Neural progenitor cell (in vitro differentiated cells): ENCODE results near the gene GALNTL6. TPM values are rescaled to one million over a fixed set of nuclear protein-coding genes. Genes with fewer than 3 reads are reported as not detected.
"Not testable (repeated sequence)": the region's sequence is repeated elsewhere in the genome, so short reads cannot be mapped to it uniquely, and the experiment has no call there.

Experiments used
- DNase-seq: peaks from one replicate; pipeline ENCODE4 v3.0.0-alpha.2; 2016; ENCODE audit warnings: low spot score
- H2AFZ ChIP-seq: fragments of 200-600 bp; sonication (generic); replicated peaks from 2 replicates; pipeline ENCODE4 v1.6.1; 2016; ENCODE audit warnings: antibody characterized with exemption
- H3F3A ChIP-seq: fragments of 200-600 bp; sonication (generic); 2 replicates; pipeline ENCODE4 v1.6.1; 2016; ENCODE audit warnings: antibody characterized with exemption, low read depth
- H3K27ac ChIP-seq: fragments of 200-600 bp; sonication (generic); 2 replicates; pipeline ENCODE4 v1.5.1; 2016; ENCODE audit warnings: mild to moderate bottlenecking
- H3K27me3 ChIP-seq: fragments of 200-600 bp; sonication (generic); 2 replicates; pipeline ENCODE4 v1.6.1; 2016; ENCODE audit warnings: mild to moderate bottlenecking, moderate library complexity
- H3K36me3 ChIP-seq: fragments of 200-600 bp; sonication (generic); 2 replicates; pipeline ENCODE4 v1.5.1; 2016
- H3K4me1 ChIP-seq: fragments of 200-600 bp; sonication (generic); 2 replicates; pipeline ENCODE4 v1.6.1; 2016; ENCODE audit warnings: mixed run types
- H3K4me2 ChIP-seq: fragments of 200-600 bp; sonication (generic); 2 replicates; pipeline ENCODE4 v1.6.1; 2016
- H3K4me3 ChIP-seq: fragments of 200-600 bp; sonication (generic); 2 replicates; pipeline ENCODE4 v1.5.1; 2016
- H3K79me2 ChIP-seq: fragments of 200-600 bp; sonication (generic); 2 replicates; pipeline ENCODE4 v1.6.1; 2016; ENCODE audit warnings: low read depth
- H3K9ac ChIP-seq: fragments of 200-600 bp; sonication (generic); 2 replicates; pipeline ENCODE4 v1.6.1; 2016
- H3K9me3 ChIP-seq: fragments of 200-600 bp; sonication (generic); 2 replicates; pipeline ENCODE4 v1.5.1; 2016; ENCODE audit warnings: low read depth
- H4K20me1 ChIP-seq: fragments of 200-600 bp; sonication (generic); 2 replicates; pipeline ENCODE4 v1.6.1; 2016; ENCODE audit warnings: low read depth
- H3K27ac Mint-ChIP-seq: 3 replicates; pipeline ENCODE4 v1.8.0; 2021; ENCODE audit warnings: mixed read lengths
- H3K27me3 Mint-ChIP-seq: 2 replicates; pipeline ENCODE4 v1.8.0; 2022; ENCODE audit warnings: low read depth, mild to moderate bottlenecking, inconsistent platforms, moderate library complexity, mixed read lengths; ENCODE audit not compliant: insufficient read depth
- H3K36me3 Mint-ChIP-seq: 3 replicates; pipeline ENCODE4 v1.8.0; 2021; ENCODE audit warnings: mixed read lengths
- H3K4me1 Mint-ChIP-seq: 3 replicates; pipeline ENCODE4 v1.8.0; 2021; ENCODE audit warnings: mixed read lengths
- H3K4me3 Mint-ChIP-seq: 3 replicates; pipeline ENCODE4 v1.8.0; 2021; ENCODE audit warnings: mild to moderate bottlenecking, moderate library complexity, mixed read lengths
- H3K9me3 Mint-ChIP-seq: 3 replicates; pipeline ENCODE4 v1.8.0; 2020; ENCODE audit warnings: mixed read lengths
- EZH2 ChIP-seq: fragments of 200-600 bp; sonication (generic); IDR thresholded peaks from 2 replicates; pipeline ENCODE4 v1.6.1; 2017; ENCODE audit warnings: antibody characterized with exemption, mild to moderate bottlenecking, moderate library complexity
- EZH2phosphoT487 ChIP-seq: fragments of 200-600 bp; sonication (generic); IDR thresholded peaks from 2 replicates; pipeline ENCODE4 v1.6.1; 2017; ENCODE audit warnings: antibody characterized with exemption
- total RNA-seq: library from RNA; depleted of rRNA; stranded (reverse); fragments of >200 nt; gene quantifications from 2 replicates; pipeline ENCODE4 v1.2.3, GENCODE V29; 2015; ENCODE audit warnings: low replicate concordance
- TF ChIP-seq, protein P1 (sequence below): fragments of 200-600 bp; sonication (generic); IDR thresholded peaks from 2 replicates; pipeline ENCODE4 v1.5.1; 2017; ENCODE audit warnings: antibody characterized with exemption, mild to moderate bottlenecking

GALNTL6 gene
- total RNA-seq, 1 donor from 2014 or later = 0.15 TPM

DNA sequence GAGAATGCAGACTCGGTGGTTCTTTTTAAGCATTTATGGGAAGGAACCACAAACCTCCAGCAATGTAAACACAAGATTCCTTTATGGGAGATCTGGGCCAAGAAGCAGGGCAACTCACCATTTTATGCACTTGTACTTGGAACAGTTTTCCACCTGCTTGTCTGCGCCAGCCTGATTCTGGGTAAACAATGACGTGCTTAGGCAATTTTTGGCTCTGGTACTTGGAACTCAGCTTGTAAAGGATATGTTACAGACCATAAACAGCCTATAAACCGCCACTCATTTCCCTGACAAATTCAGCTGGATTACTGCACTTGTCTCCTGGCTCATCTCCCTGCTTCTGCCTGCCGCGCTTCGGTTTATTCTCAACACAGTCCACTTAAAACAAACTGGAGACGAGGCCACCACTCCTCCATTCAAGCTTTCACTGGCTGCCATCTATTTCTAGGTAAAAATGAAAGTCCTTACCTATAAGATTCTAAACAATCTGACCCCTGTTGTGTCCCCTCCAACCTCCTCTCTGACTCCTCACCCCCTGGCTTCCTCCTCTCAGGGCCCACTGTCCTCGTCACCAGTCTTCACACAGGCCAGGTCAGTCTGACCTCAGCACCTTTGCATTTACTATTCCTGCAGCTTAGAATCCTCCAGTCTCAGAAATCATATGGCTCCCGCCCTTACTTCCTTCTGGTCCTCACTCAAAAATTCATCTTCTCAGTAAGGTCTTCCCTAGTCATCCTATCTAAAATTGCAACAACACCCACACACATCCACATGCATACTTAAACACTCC lies 1149.6 kb downstream of the GALNTL6 start:
- TF ChIP-seq, protein P1, sequence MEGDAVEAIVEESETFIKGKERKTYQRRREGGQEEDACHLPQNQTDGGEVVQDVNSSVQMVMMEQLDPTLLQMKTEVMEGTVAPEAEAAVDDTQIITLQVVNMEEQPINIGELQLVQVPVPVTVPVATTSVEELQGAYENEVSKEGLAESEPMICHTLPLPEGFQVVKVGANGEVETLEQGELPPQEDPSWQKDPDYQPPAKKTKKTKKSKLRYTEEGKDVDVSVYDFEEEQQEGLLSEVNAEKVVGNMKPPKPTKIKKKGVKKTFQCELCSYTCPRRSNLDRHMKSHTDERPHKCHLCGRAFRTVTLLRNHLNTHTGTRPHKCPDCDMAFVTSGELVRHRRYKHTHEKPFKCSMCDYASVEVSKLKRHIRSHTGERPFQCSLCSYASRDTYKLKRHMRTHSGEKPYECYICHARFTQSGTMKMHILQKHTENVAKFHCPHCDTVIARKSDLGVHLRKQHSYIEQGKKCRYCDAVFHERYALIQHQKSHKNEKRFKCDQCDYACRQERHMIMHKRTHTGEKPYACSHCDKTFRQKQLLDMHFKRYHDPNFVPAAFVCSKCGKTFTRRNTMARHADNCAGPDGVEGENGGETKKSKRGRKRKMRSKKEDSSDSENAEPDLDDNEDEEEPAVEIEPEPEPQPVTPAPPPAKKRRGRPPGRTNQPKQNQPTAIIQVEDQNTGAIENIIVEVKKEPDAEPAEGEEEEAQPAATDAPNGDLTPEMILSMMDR = no peak
- TF ChIP-seq EZH2phosphoT487 = no peak
- H3K27me3 Mint-ChIP-seq = peaks cover 5% of the 10 kb centered on the region
- H3K79me2 ChIP-seq = no peaks in the 10 kb centered on the region
- no peaks in the 10 kb centered on the region for H3F3A ChIP-seq
- H3K9ac ChIP-seq = no peak overlapping the region
- H3K9me3 ChIP-seq = no peaks in the 10 kb centered on the region
- no peaks in the 10 kb centered on the region for H3K9me3 Mint-ChIP-seq
- H3K36me3 Mint-ChIP-seq = no peaks in the 10 kb centered on the region
- H3K4me1 Mint-ChIP-seq = no peaks in the 10 kb centered on the region
- no peaks in the 10 kb centered on the region for H3K4me1 ChIP-seq
- no peak overlapping the region for H3K4me3 ChIP-seq
- no peaks in the 10 kb centered on the region for H4K20me1 ChIP-seq
- H3K27me3 ChIP-seq = no peaks in the 10 kb centered on the region
- H3K4me2 ChIP-seq = no peak overlapping the region
- no peak overlapping the region for H3K4me3 Mint-ChIP-seq
- no peak for DNase-seq
- no peaks in the 10 kb centered on the region for H3K36me3 ChIP-seq
- H3K27ac ChIP-seq = no peak overlapping the region
- no peak overlapping the region for H3K27ac Mint-ChIP-seq
- no peak overlapping the region for H2AFZ ChIP-seq

DNA sequence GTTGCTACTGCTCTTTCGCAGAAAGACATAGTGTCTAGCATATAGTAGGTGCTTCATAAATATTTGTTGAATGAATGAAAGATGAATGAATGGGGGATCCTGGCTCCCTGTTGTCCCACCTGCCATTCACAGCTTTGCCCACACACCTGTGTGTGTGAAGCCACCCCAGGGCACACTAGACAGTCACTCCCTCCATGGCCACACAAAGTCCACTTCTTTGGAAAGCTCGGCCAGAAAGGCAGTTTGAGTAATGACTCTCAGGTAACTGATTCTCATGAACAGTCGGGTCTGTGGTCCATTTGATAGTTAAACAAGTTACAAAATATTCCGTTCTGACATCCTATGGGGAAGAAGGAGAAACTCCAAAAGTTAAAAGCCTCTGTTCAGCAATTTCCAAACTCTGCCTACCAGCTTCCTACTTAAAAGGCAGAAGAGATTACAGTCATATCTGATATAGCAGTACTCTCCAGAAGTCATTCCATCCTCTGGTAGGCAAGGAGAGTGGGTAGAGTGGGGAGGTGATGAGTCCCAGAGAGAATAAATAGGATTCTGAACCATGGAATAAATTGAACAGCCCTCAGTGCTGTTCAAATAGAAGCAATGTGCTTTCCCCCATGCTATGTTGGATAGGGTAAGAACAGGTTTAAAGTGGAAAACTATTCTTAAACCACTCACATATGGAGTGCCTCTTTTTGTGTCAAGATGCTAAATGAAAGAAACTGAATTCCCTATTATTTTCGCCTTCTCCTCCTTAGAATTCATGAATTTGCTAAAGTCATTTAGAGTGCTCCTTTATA lies 1150.5 kb downstream of the GALNTL6 start:
- no peaks in the 10 kb centered on the region for H3F3A ChIP-seq
- DNase-seq = no peak
- H3K36me3 ChIP-seq = no peaks in the 10 kb centered on the region
- no peak overlapping the region for H3K4me2 ChIP-seq
- Mint-ChIP-seq H3K27ac (no peak overlapping the region), H3K36me3 (peaks cover 2% of the 10 kb centered on the region), H3K27me3 (peaks cover 5% of the 10 kb centered on the region), H3K9me3 (peaks cover 2% of the 10 kb centered on the region), H3K4me1 (no peaks in the 10 kb centered on the region), H3K4me3 (no peak overlapping the region)
- no peaks in the 10 kb centered on the region for H3K9me3 ChIP-seq
- H4K20me1 ChIP-seq = no peaks in the 10 kb centered on the region
- no peaks in the 10 kb centered on the region for H3K4me1 ChIP-seq
- H3K27ac ChIP-seq = no peak overlapping the region
- no peak overlapping the region for H3K9ac ChIP-seq
- H3K79me2 ChIP-seq = no peaks in the 10 kb centered on the region
- no peak overlapping the region for H3K4me3 ChIP-seq
- H2AFZ ChIP-seq = no peak overlapping the region
- no peak for TF ChIP-seq EZH2
- TF ChIP-seq EZH2phosphoT487 = no peak
- TF ChIP-seq, protein P1 = no peak
- no peaks in the 10 kb centered on the region for H3K27me3 ChIP-seq

DNA sequence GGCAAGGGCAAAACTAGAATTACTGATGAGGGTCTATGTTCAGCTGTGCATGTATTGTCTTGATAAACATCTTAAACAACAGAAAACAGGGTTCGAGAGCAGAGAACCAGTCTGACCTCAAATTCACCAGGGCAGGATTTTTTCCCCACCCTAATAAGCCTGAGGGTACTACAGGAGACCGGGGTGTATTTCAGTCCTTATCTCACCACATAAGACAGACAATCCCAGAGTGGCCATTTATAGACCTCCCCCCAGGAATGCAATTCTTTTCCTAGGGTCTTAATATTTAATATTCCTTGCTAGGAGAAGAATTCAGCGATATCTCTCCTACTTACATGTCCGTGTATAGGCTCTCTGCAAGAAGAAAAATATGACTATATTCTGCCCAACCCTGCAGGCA lies 1157.0 kb downstream of the GALNTL6 start:
- not testable (repeated sequence) for H3K4me3 Mint-ChIP-seq, H3K9me3 ChIP-seq, H3K4me1 Mint-ChIP-seq, H3K27ac Mint-ChIP-seq, H3F3A ChIP-seq, DNase-seq, H3K36me3 Mint-ChIP-seq, H3K36me3 ChIP-seq, H3K4me3 ChIP-seq, H3K27ac ChIP-seq, H3K9ac ChIP-seq, H3K4me2 ChIP-seq, H2AFZ ChIP-seq, H3K79me2 ChIP-seq, H3K27me3 ChIP-seq, H3K27me3 Mint-ChIP-seq, H3K4me1 ChIP-seq, H4K20me1 ChIP-seq
- H3K9me3 Mint-ChIP-seq = peaks cover 18% of the 10 kb centered on the region

DNA sequence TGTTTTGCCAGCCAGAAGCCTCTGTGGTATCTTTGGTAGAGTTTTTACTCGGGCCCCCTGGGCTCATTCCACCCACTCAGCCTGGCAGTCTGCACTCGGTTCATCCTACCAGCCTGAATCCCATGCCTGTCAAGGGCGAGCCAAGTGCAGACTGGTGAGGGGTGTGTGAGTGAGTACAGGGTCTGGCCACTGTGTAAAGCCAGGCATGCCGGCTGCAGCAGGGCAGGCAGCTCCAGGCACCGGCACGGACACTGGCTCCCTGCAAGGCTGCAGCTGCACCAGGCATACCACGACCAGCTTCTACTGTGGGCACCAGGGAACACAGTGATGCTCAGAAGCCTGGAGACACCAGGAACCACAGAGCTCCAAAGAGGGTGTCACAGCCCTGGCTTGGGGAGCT lies 1161.4 kb downstream of the GALNTL6 start:
- H3K4me3 ChIP-seq = no peak overlapping the region
- H3K27ac ChIP-seq = no peak overlapping the region
- no peaks in the 10 kb centered on the region for H3K79me2 ChIP-seq
- no peaks in the 10 kb centered on the region for H3K9me3 ChIP-seq
- H4K20me1 ChIP-seq = no peaks in the 10 kb centered on the region
- TF ChIP-seq, protein P1 = no peak
- TF ChIP-seq EZH2 (no peak), EZH2phosphoT487 (no peak)
- no peaks in the 10 kb centered on the region for H3K27me3 ChIP-seq
- Mint-ChIP-seq H3K27ac (no peak overlapping the region), H3K27me3 (peaks cover 3% of the 10 kb centered on the region), H3K4me1 (no peaks in the 10 kb centered on the region), H3K9me3 (peaks cover 10% of the 10 kb centered on the region), H3K4me3 (no peak overlapping the region), H3K36me3 (peaks cover 3% of the 10 kb centered on the region)
- H2AFZ ChIP-seq = no peak overlapping the region
- H3K36me3 ChIP-seq = no peaks in the 10 kb centered on the region
- DNase-seq = no peak
- no peaks in the 10 kb centered on the region for H3F3A ChIP-seq
- H3K4me2 ChIP-seq = no peak overlapping the region
- H3K9ac ChIP-seq = no peak overlapping the region
- no peaks in the 10 kb centered on the region for H3K4me1 ChIP-seq
